ENCODE measurements around the gene MANBA.

GRCh38 chr4:102694791-102695190, 66.0 kb downstream of the MANBA start:
- TF ChIP-seq CTCF (IDR thresholded peaks at IDR 0.05) (no peak), POLR2A (IDR thresholded peaks at IDR 0.05) (no peak)
